PC-3 (cell line): ENCODE results near the gene SEMA5A. TPM values are rescaled to one million over a fixed set of nuclear protein-coding genes. Genes with fewer than 3 reads are reported as not detected.

ENCODE experiments used
- ATAC-seq: fragments of 200-7000 bp; cut with Tn5 transposase; 2 replicates; pipeline ENCODE4 v1.9.1; 2020; ENCODE audit warnings: mild to moderate bottlenecking, moderate library complexity
- BruUV-seq: library from RNA; stranded (reverse); fragments of 400-500 nt; replicated peaks from 2 replicates; lab custom pipeline; 2021; lab: Mats Ljungman, UMichigan
- CTCF ChIA-PET: fragments of 300-600 bp; sonication (Branson Sonifier 250); formaldehyde crosslinking; loops from one replicate; lab custom pipeline; 2022; ENCODE audit warnings: antibody characterized with exemption; lab: Charles Lee
- POLR2A ChIA-PET: fragments of 300-600 bp; sonication (Branson Sonifier 250); formaldehyde crosslinking; loops from one replicate; lab custom pipeline; 2022; ENCODE audit warnings: antibody characterized with exemption; ENCODE audit not compliant: unreplicated experiment; lab: Charles Lee
- DNase-seq: peaks from one replicate; pipeline ENCODE4 v3.0.0-alpha.2; 2015
- H2AFZ ChIP-seq: fragments of 300-600 bp; sonication (generic); 2 replicates; pipeline ENCODE4 v1.6.0; 2016; ENCODE audit warnings: antibody characterized with exemption, low read length
- H3F3A ChIP-seq: fragments of 300-600 bp; sonication (generic); one replicate; pipeline ENCODE4 v1.6.0; 2017; ENCODE audit warnings: antibody characterized with exemption, low read length, control low read depth, mild to moderate bottlenecking; ENCODE audit not compliant: unreplicated experiment
- H3K27ac ChIP-seq: fragments of 300-600 bp; sonication (generic); 2 replicates; pipeline ENCODE4 v1.5.1; 2016; ENCODE audit warnings: mild to moderate bottlenecking, low read length
- H3K27me3 ChIP-seq: fragments of 300-600 bp; sonication (generic); 2 replicates; pipeline ENCODE4 v1.6.1; 2016; ENCODE audit warnings: low read length, mixed read lengths
- H3K36me3 ChIP-seq: fragments of 300-600 bp; sonication (generic); 2 replicates; pipeline ENCODE4 v1.6.1; 2016; ENCODE audit warnings: low read depth, mixed run types, low read length, mixed read lengths
- H3K4me1 ChIP-seq: fragments of 300-600 bp; sonication (generic); 2 replicates; pipeline ENCODE4 v1.5.1; 2016; ENCODE audit warnings: low read length; ENCODE audit not compliant: insufficient read depth
- H3K4me2 ChIP-seq: fragments of 300-600 bp; sonication (generic); 2 replicates; pipeline ENCODE4 v1.6.0; 2016; ENCODE audit warnings: low read length
- H3K4me3 ChIP-seq: fragments of 300-600 bp; sonication (generic); 2 replicates; pipeline ENCODE4 v1.5.1; 2016; ENCODE audit warnings: mild to moderate bottlenecking, low read length, mixed read lengths
- H3K79me2 ChIP-seq: fragments of 300-600 bp; sonication (generic); 2 replicates; pipeline ENCODE4 v1.6.1; 2017; ENCODE audit warnings: low read length, mixed read lengths
- H3K9ac ChIP-seq: fragments of 300-600 bp; sonication (generic); 2 replicates; pipeline ENCODE4 v1.6.0; 2016; ENCODE audit warnings: mild to moderate bottlenecking, low read length
- H3K9me2 ChIP-seq: fragments of 300-600 bp; sonication (generic); replicated peaks from 2 replicates; pipeline ENCODE4 v1.6.1; 2016; ENCODE audit warnings: mixed run types, low read length, mixed read lengths
- H3K9me3 ChIP-seq: fragments of 300-600 bp; sonication (generic); 2 replicates; pipeline ENCODE4 v1.6.1; 2016; ENCODE audit warnings: low read length, mixed read lengths
- H4K20me1 ChIP-seq: fragments of 300-600 bp; sonication (generic); 2 replicates; pipeline ENCODE4 v1.6.1; 2016; ENCODE audit warnings: low read length, mixed read lengths
- CTCF ChIP-seq: fragments of 300-600 bp; sonication (generic); conservative IDR thresholded peaks from 2 replicates; pipeline ENCODE4 v1.5.1; 2017; ENCODE audit warnings: antibody characterized with exemption, low read depth, mild to moderate bottlenecking, low read length
- EZH2 ChIP-seq: fragments of 300-600 bp; sonication (generic); IDR thresholded peaks from one replicate; pipeline ENCODE4 v1.6.1; 2017; ENCODE audit warnings: antibody characterized with exemption, mild to moderate bottlenecking, low read length; ENCODE audit not compliant: unreplicated experiment
- EZH2phosphoT487 ChIP-seq: fragments of 300-600 bp; sonication (generic); IDR thresholded peaks from 2 replicates; pipeline ENCODE4 v1.6.1; 2018; ENCODE audit warnings: mild to moderate bottlenecking, antibody characterized with exemption, low read length, borderline replicate concordance
- intact Hi-C: fragments of 100-400 bp; cut with micrococcal nuclease; formaldehyde crosslinking; loops from 2 replicates; pipeline ENCODE4 v1.9.0; 2023
- total RNA-seq: library from RNA; depleted of rRNA; stranded (reverse); fragments of >200 nt; gene quantifications from 2 replicates; pipeline ENCODE4 v1.2.3, GENCODE V29; 2014

SEMA5A gene
- total RNA-seq, 1 experiment from 2014 or later = 4.4 TPM

DNA sequence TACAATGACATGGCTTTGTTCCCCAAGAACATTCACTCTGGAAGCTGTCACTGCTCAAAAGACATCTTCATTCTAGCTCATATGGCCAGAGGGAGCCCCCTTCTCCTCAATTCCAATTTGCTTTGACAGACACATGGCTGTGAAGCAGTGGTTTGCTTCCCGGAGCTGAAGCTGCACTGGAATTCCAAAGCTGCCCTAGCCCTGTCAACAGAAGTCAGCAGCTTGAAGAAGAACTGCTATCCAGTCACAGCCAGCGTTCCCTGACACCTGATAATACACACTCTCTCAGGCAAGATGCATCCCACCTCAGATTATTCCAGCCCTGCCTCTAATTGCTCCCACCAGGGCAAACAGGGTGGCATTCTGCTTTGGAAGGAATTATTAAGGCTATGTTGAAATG lies 93.7 kb downstream of the SEMA5A start:
- ChIA-PET POLR2A (no interaction called here), CTCF (no interaction called here)
- Histone ChIP-seq H2AFZ (no peak overlapping the region), H3F3A (no peaks in the 10 kb centered on the region), H3K4me2 (no peak overlapping the region), H3K27me3 (no peaks in the 10 kb centered on the region), H3K4me3 (no peak overlapping the region), H3K9me3 (no peaks in the 10 kb centered on the region), H3K9ac (no peak overlapping the region), H3K9me2 (no peaks in the 10 kb centered on the region), H4K20me1 (no peaks in the 10 kb centered on the region), H3K4me1 (no peaks in the 10 kb centered on the region), H3K27ac (no peak overlapping the region), H3K79me2 (no peaks in the 10 kb centered on the region), H3K36me3 (no peaks in the 10 kb centered on the region)
- DNase-seq = no peak
- BruUV-seq = no TSS peak
- TF ChIP-seq CTCF = no peak
- no peak for TF ChIP-seq EZH2phosphoT487
- TF ChIP-seq EZH2 = no peak
- ATAC-seq = no peak
- intact Hi-C loops = no loop called here

DNA sequence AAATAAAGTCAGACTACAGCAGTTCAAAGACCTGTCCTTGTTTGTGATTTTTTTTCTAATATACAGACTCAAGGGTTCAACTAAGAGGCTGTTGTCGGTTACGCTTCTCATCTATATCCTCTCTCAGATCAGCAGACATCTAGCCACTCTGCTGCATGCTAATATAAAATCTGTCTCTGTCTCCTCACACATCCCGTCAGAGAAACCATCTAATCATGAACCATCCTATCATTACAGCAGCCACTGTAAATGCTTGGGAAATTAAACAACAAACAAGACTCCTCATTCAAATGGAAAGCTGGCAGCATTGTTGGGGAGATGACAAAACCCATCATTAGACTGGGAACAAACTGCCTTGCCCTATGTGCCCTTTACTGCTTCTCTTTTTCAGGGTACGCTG lies 94.8 kb downstream of the SEMA5A start:
- Histone ChIP-seq H3K4me3 (no peak overlapping the region), H3K9ac (no peak overlapping the region), H3K9me3 (no peaks in the 10 kb centered on the region), H3K27me3 (no peaks in the 10 kb centered on the region), H4K20me1 (no peaks in the 10 kb centered on the region), H3F3A (no peaks in the 10 kb centered on the region), H2AFZ (no peak overlapping the region), H3K9me2 (no peaks in the 10 kb centered on the region), H3K4me2 (no peak overlapping the region), H3K36me3 (no peaks in the 10 kb centered on the region), H3K27ac (no peak overlapping the region), H3K79me2 (no peaks in the 10 kb centered on the region), H3K4me1 (no peaks in the 10 kb centered on the region)
- intact Hi-C loops = no loop called here
- ChIA-PET CTCF (no interaction called here), POLR2A (interaction anchor here (0.7 kb wide), 1 partner anchor 627 kb away, joined by 4 read pairs; no protein-coding TSS in a partner anchor)
- TF ChIP-seq EZH2 = no peak
- no peak for TF ChIP-seq CTCF
- no peak for TF ChIP-seq EZH2phosphoT487
- DNase-seq = no peak
- BruUV-seq = no TSS peak
- ATAC-seq = no peak

DNA sequence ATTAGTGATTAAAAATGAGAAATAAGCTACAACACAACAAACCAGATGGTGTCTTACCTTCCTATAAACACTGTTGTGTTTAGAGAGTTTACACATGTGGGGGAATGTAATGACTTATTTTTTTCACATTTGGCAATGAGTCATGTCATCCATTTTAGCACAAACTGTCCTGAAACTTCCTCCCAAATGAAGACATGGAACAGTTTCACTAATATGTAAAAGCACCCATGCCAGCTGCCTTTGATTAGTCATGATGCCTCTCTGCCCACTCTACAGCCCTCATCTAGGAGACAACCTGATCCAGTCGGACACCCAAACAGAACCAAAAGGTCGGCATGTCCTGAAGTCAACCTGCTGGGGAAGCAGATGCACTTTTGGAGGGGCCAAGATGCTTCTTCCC lies 98.2 kb downstream of the SEMA5A start:
- POLR2A ChIA-PET = no interaction called here
- H3K4me3 ChIP-seq = no peak overlapping the region
- no peaks in the 10 kb centered on the region for H3K9me2 ChIP-seq
- no peaks in the 10 kb centered on the region for H3K9me3 ChIP-seq
- H3K9ac ChIP-seq = no peak overlapping the region
- H3F3A ChIP-seq = no peaks in the 10 kb centered on the region
- H3K27me3 ChIP-seq = no peaks in the 10 kb centered on the region
- ATAC-seq (no peak), DNase-seq (no peak)
- no peaks in the 10 kb centered on the region for H3K79me2 ChIP-seq
- no peaks in the 10 kb centered on the region for H4K20me1 ChIP-seq
- CTCF ChIA-PET = no interaction called here
- no peak overlapping the region for H2AFZ ChIP-seq
- H3K4me1 ChIP-seq = no peaks in the 10 kb centered on the region
- no peak for TF ChIP-seq EZH2phosphoT487
- TF ChIP-seq EZH2 = no peak
- no peak for TF ChIP-seq CTCF
- no peak overlapping the region for H3K4me2 ChIP-seq
- intact Hi-C loops = no loop called here
- no TSS peak for BruUV-seq
- no peak overlapping the region for H3K27ac ChIP-seq
- H3K36me3 ChIP-seq = no peaks in the 10 kb centered on the region
